Breast epithelium (tissue), 3 donors: ENCODE data around the gene LPP.

ENCODE experiments used
- POLR2A ChIP-seq: fragments of 450-650 bp; IDR thresholded peaks from one replicate; pipeline ENCODE4 v1.6.1; 2016; ENCODE audit warnings: antibody characterized with exemption, mild to moderate bottlenecking, moderate library complexity
- POLR2AphosphoS5 ChIP-seq, 3 donors: sonication (generic); formaldehyde crosslinking; IDR thresholded peaks; one replicate each; pipeline ENCODE4 v1.6.1; 2017; ENCODE audit warnings: antibody characterized with exemption in 3 of 3
- TF ChIP-seq, protein P1 (sequence below), 3 donors: fragments of 450-650 bp; IDR thresholded peaks; one replicate each; pipeline ENCODE4 v1.5.1; 2016 to 2017; ENCODE audit warnings: antibody characterized with exemption in 3 of 3, mild to moderate bottlenecking in 3 of 3, moderate library complexity in 3 of 3

DNA sequence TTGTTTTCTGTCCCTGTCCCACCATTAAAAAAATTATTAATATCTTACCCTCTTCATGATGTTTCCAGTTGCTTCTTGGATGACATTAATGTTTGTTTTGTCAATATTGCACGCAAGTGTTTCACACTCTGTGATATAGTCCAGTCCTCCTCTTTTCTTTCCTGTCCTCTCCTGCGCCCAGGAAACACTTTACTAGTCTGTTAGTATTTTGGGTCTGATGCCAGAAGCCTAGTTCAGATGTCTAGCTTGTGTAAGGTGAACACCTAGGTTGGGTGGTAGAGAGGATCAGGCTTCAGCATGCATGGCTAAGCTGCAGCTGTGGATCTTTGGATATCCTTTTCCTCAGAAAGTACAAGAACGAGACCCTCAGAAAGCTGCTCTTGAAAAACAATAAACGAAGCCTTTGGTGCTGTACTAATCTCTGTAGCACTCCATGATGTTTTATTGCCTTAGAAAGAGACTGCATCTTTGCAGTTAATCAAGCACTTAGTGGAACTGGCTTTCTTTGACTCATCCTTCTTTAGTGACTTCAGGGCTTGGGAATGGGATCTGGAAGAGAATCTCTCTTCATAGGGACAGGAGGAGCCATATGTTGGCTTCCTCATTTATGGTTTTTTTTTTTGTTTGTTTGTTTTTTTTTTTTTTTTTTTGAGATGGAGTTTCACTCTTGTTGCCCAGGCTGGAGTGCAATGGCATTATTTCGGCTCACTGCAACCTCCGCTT, 253.4 kb downstream of the LPP start:
- TF ChIP-seq, protein P1, sequence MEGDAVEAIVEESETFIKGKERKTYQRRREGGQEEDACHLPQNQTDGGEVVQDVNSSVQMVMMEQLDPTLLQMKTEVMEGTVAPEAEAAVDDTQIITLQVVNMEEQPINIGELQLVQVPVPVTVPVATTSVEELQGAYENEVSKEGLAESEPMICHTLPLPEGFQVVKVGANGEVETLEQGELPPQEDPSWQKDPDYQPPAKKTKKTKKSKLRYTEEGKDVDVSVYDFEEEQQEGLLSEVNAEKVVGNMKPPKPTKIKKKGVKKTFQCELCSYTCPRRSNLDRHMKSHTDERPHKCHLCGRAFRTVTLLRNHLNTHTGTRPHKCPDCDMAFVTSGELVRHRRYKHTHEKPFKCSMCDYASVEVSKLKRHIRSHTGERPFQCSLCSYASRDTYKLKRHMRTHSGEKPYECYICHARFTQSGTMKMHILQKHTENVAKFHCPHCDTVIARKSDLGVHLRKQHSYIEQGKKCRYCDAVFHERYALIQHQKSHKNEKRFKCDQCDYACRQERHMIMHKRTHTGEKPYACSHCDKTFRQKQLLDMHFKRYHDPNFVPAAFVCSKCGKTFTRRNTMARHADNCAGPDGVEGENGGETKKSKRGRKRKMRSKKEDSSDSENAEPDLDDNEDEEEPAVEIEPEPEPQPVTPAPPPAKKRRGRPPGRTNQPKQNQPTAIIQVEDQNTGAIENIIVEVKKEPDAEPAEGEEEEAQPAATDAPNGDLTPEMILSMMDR (IDR thresholded peaks at IDR 0.05) = no peak
- TF ChIP-seq POLR2A (no peak), POLR2AphosphoS5 (IDR thresholded peaks at IDR 0.05) (no peak)
